SK-N-SH (cell line): ENCODE data around the gene EHMT2. TPM values are rescaled to one million over a fixed set of nuclear protein-coding genes. Genes with fewer than 3 reads are reported as not detected.

Experiments used
- CTCF ChIA-PET: fragments of 300-600, 350-600 bp; formaldehyde crosslinking; extraction: SDS; loops from one replicate; lab custom pipeline; 2021; lab: Yijun Ruan, JAX
- POLR2A ChIA-PET: fragments of 350-600 bp; sonication (Branson Sonifier 250); formaldehyde crosslinking; extraction: SDS; loops from one replicate; lab custom pipeline; 2020; ENCODE audit warnings: antibody characterized with exemption, inconsistent platforms; lab: Yijun Ruan, JAX
- DNase-seq: peaks from one replicate; pipeline ENCODE4 v3.0.0; 2012
- H2AFZ ChIP-seq: fragments of 200-600 bp; sonication (generic); 2 replicates; pipeline ENCODE4 v1.8.1; 2016; ENCODE audit warnings: antibody characterized with exemption, mild to moderate bottlenecking, low read depth
- H3F3A ChIP-seq: fragments of 200-600 bp; sonication (generic); replicated peaks from 2 replicates; pipeline ENCODE3; 2016; ENCODE audit warnings: antibody characterized with exemption, mild to moderate bottlenecking; ENCODE audit not compliant: insufficient read depth
- H3K27ac ChIP-seq, 2 experiments: fragments of 200-500 bp in 1 of 2; fragments of 200-600 bp in 1 of 2; sonication (Bioruptor generic) in 1 of 2; sonication (generic), shearing (Covaris generic) in 1 of 2; 2 replicates each; pipeline versions ENCODE4 v1.5.1 to v1.6.1; 2014 to 2016; ENCODE audit warnings: low read depth in 2 of 2, inconsistent platforms in 1 of 2, low read length in 1 of 2, mild to moderate bottlenecking in 1 of 2, mixed read lengths in 1 of 2
- H3K27me3 ChIP-seq: fragments of 200-600 bp; sonication (generic), shearing (Covaris generic); 2 replicates; pipeline ENCODE4 v1.6.1; 2016; ENCODE audit warnings: mixed run types; ENCODE audit not compliant: insufficient read depth
- H3K36me3 ChIP-seq, 2 experiments: fragments of 200-500 bp in 1 of 2; fragments of 200-600 bp in 1 of 2; sonication (Bioruptor generic) in 1 of 2; sonication (generic) in 1 of 2; replicated peaks in 1 of 2; 2 replicates each; pipeline versions ENCODE3 to v1.5.1; 2014 to 2016; ENCODE audit warnings: low read length in 1 of 2, mild to moderate bottlenecking in 1 of 2; ENCODE audit not compliant: insufficient read depth in 2 of 2, control insufficient read depth in 1 of 2
- H3K4me1 ChIP-seq, 2 experiments: fragments of 200-500 bp in 1 of 2; fragments of 200-600 bp in 1 of 2; sonication (Bioruptor generic) in 1 of 2; sonication (generic), shearing (Covaris generic) in 1 of 2; 2 replicates each; pipeline versions ENCODE4 v1.5.1 to v1.6.1; 2014 to 2016; ENCODE audit warnings: low read depth in 1 of 2, low read length in 1 of 2, mixed run types in 1 of 2; ENCODE audit not compliant: insufficient read depth in 2 of 2, control insufficient read depth in 1 of 2
- H3K4me2 ChIP-seq: fragments of 200-600 bp; sonication (generic), shearing (Covaris generic); 2 replicates; pipeline ENCODE4 v1.6.1; 2017; ENCODE audit warnings: mixed run types
- H3K4me3 ChIP-seq, 2 experiments: fragments of 200-500 bp in 1 of 2; fragments of 200-600 bp in 1 of 2; sonication (Bioruptor generic) in 1 of 2; sonication (generic), shearing (Covaris generic) in 1 of 2; 2 replicates each; pipeline versions ENCODE4 v1.5.1 to v1.8.1; 2014 to 2016; ENCODE audit warnings: low read depth in 2 of 2, inconsistent platforms in 1 of 2, low read length in 1 of 2, mild to moderate bottlenecking in 1 of 2, mixed read lengths in 1 of 2, moderate library complexity in 1 of 2
- H3K79me2 ChIP-seq: fragments of 200-600 bp; sonication (generic); 2 replicates; pipeline ENCODE4 v1.8.1; 2017; ENCODE audit warnings: mild to moderate bottlenecking; ENCODE audit not compliant: insufficient read depth
- H3K9ac ChIP-seq: fragments of 200-600 bp; sonication (generic); 2 replicates; pipeline ENCODE4 v1.6.1; 2017; ENCODE audit warnings: mixed run types
- H3K9me2 ChIP-seq: fragments of 200-600 bp; sonication (generic); 2 replicates; pipeline ENCODE4 v1.6.1; 2017; ENCODE audit warnings: mixed run types
- H3K9me3 ChIP-seq: fragments of 200-600 bp; sonication (generic); 2 replicates; pipeline ENCODE4 v1.6.1; 2017; ENCODE audit warnings: mixed run types, mild to moderate bottlenecking, moderate library complexity
- H4K20me1 ChIP-seq: fragments of 200-600 bp; sonication (generic); 2 replicates; pipeline ENCODE4 v1.6.1; 2017; ENCODE audit warnings: mild to moderate bottlenecking, mixed run types; ENCODE audit not compliant: insufficient read depth
- ELF1 ChIP-seq: IDR thresholded peaks from 2 replicates; pipeline ENCODE4 v1.4.0; 2012
- EP300 ChIP-seq, 2 experiments: IDR thresholded peaks; 2 replicates each; pipeline versions ENCODE4 v1.4.0 to v1.6.1; 2012; ENCODE audit warnings: borderline replicate concordance in 1 of 2, low read depth in 1 of 2, low read length in 1 of 2
- EZH2phosphoT487 ChIP-seq: fragments of 200-600 bp; sonication (generic); IDR thresholded peaks from 2 replicates; pipeline ENCODE4 v1.6.1; 2017; ENCODE audit warnings: low read depth, mixed run types, mild to moderate bottlenecking, antibody characterized with exemption, moderate library complexity, borderline replicate concordance
- GABPA ChIP-seq: IDR thresholded peaks from 2 replicates; pipeline ENCODE4 v1.4.0; 2012; ENCODE audit warnings: low read depth, mild to moderate bottlenecking
- GATA2 ChIP-seq: sonication (generic); formaldehyde crosslinking; IDR thresholded peaks from 2 replicates; pipeline ENCODE4 v1.5.0; 2020; ENCODE audit warnings: mild to moderate bottlenecking, missing genetic modification reagents
- JUND ChIP-seq: IDR thresholded peaks from 2 replicates; pipeline ENCODE4 v1.4.0; 2012
- MXI1 ChIP-seq: IDR thresholded peaks from 2 replicates; pipeline ENCODE4 v1.6.1; 2012; ENCODE audit warnings: mild to moderate bottlenecking, low read depth, low read length, improper control_type of control experiment
- NFIC ChIP-seq: IDR thresholded peaks from 2 replicates; pipeline ENCODE4 v1.4.0; 2012; ENCODE audit warnings: borderline replicate concordance
- NRF1 ChIP-seq: IDR thresholded peaks from 2 replicates; pipeline ENCODE4 v1.6.1; 2012; ENCODE audit warnings: low read depth, mild to moderate bottlenecking, low read length
- POLR2AphosphoS5 ChIP-seq: IDR thresholded peaks from 2 replicates; pipeline ENCODE4 v1.6.1; 2012; ENCODE audit warnings: low read depth, low read length
- SMC3 ChIP-seq: IDR thresholded peaks from 2 replicates; pipeline ENCODE4 v1.6.1; 2012; ENCODE audit warnings: low read depth, low read length, improper control_type of control experiment
- WGBS: methylation state at CpG from one replicate; pipeline ENCODE4 v1.1.6; 2017; ENCODE audit warnings: low lambda C conversion rate; 5-methylcytosine and 5-hydroxymethylcytosine counted together
- polyA plus RNA-seq, 3 experiments: library from polyadenylated mRNA; depleted of rRNA; stranded (reverse); fragments of >200 nt; gene quantifications; 2 replicates each; pipeline ENCODE4 v1.2.3, GENCODE V29; 2012
- TF ChIP-seq, protein P1 (sequence below): IDR thresholded peaks from 2 replicates; pipeline ENCODE4 v1.4.0; 2012; ENCODE audit warnings: low read depth, borderline replicate concordance
- TF ChIP-seq, protein P2 (sequence below): IDR thresholded peaks from 2 replicates; pipeline ENCODE4 v1.4.0; 2012; ENCODE audit warnings: low read depth, borderline replicate concordance
- TF ChIP-seq, protein P3 (sequence below): fragments of 150-350 bp; IDR thresholded peaks from 2 replicates; pipeline ENCODE4 v1.6.1; 2016; ENCODE audit warnings: mild to moderate bottlenecking, low read depth, low read length
- TF ChIP-seq, protein P4 (sequence below): IDR thresholded peaks from 2 replicates; pipeline ENCODE4 v1.4.0; 2012; ENCODE audit warnings: low read depth
- TF ChIP-seq, protein P5 (sequence below): fragments of 150-350 bp; IDR thresholded peaks from 2 replicates; pipeline ENCODE4 v1.6.1; 2017; ENCODE audit warnings: antibody characterized with exemption, low read length, low read depth, borderline replicate concordance
- TF ChIP-seq, protein P6 (sequence below): IDR thresholded peaks from 2 replicates; pipeline ENCODE4 v1.6.1; 2012; ENCODE audit warnings: mild to moderate bottlenecking, low read depth, low read length, moderate library complexity
- TF ChIP-seq, protein P7 (sequence below): fragments of 200-600 bp; sonication (generic); IDR thresholded peaks from 2 replicates; pipeline ENCODE4 v1.6.1; 2017; ENCODE audit warnings: antibody characterized with exemption, mild to moderate bottlenecking, moderate library complexity

EHMT2 gene
- polyA plus RNA-seq, 1 of the 3 experiments (the other 2 are of a cell fraction) = 72.0 TPM

DNA sequence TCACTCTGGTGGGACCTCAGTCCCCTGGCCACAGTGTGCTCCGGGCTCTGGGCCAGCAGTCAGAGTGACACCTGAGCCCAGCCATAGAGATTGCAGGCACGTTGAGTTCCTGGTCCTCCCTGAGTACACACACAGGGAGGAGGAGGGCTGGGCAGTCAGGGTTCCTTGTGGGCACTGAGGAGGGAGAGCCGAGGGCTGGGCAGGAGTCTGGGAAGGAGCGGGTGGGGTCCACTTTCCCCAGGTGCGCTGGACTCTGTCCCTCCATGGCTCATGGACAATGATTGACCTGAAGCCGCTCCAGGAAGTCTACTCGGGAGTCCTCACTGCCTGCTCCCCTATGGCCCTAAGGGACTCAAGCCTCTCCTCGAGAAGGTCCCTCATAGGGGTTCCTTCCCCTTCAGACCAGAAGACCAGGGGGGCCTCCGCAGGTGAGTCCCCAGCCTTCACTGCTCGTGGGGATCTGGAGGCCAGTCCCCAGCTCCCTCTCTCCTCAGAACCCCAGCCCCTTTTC is 19.8 kb downstream of the EHMT2 start:
- H3K36me3 ChIP-seq = peaks cover 0 to 25% of the 10 kb centered on the region in 2 experiments
- H3K4me1 ChIP-seq = no peaks in the 10 kb centered on the region
- DNase-seq = peak; percentile 20
- no peak overlapping the region for H3K4me3 ChIP-seq
- 72% methylated on average over 8 of the region's 10 CpGs for WGBS
- H3K4me2 ChIP-seq = no peak overlapping the region
- no peak overlapping the region for H2AFZ ChIP-seq
- no peaks in the 10 kb centered on the region for H3K9me2 ChIP-seq
- H3K9ac ChIP-seq = no peak overlapping the region
- no peaks in the 10 kb centered on the region for H3K27me3 ChIP-seq
- H3K9me3 ChIP-seq = no peaks in the 10 kb centered on the region
- no peak for TF ChIP-seq POLR2AphosphoS5
- TF ChIP-seq, protein P1, sequence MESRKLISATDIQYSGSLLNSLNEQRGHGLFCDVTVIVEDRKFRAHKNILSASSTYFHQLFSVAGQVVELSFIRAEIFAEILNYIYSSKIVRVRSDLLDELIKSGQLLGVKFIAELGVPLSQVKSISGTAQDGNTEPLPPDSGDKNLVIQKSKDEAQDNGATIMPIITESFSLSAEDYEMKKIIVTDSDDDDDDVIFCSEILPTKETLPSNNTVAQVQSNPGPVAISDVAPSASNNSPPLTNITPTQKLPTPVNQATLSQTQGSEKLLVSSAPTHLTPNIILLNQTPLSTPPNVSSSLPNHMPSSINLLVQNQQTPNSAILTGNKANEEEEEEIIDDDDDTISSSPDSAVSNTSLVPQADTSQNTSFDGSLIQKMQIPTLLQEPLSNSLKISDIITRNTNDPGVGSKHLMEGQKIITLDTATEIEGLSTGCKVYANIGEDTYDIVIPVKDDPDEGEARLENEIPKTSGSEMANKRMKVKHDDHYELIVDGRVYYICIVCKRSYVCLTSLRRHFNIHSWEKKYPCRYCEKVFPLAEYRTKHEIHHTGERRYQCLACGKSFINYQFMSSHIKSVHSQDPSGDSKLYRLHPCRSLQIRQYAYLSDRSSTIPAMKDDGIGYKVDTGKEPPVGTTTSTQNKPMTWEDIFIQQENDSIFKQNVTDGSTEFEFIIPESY = no peak
- TF ChIP-seq, protein P2, sequence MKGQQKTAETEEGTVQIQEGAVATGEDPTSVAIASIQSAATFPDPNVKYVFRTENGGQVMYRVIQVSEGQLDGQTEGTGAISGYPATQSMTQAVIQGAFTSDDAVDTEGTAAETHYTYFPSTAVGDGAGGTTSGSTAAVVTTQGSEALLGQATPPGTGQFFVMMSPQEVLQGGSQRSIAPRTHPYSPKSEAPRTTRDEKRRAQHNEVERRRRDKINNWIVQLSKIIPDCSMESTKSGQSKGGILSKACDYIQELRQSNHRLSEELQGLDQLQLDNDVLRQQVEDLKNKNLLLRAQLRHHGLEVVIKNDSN = no peak
- no peak for TF ChIP-seq NFIC
- TF ChIP-seq EP300 (IDR thresholded peaks at IDR 0.05; ENCODE audit: borderline replicate concordance in 1 of 2, low read depth in 1 of 2, low read length in 1 of 2) = no peak
- TF ChIP-seq, protein P3, sequence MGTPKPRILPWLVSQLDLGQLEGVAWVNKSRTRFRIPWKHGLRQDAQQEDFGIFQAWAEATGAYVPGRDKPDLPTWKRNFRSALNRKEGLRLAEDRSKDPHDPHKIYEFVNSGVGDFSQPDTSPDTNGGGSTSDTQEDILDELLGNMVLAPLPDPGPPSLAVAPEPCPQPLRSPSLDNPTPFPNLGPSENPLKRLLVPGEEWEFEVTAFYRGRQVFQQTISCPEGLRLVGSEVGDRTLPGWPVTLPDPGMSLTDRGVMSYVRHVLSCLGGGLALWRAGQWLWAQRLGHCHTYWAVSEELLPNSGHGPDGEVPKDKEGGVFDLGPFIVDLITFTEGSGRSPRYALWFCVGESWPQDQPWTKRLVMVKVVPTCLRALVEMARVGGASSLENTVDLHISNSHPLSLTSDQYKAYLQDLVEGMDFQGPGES = no peak
- no peak for TF ChIP-seq SMC3
- no peak for TF ChIP-seq ELF1
- TF ChIP-seq GABPA = no peak
- TF ChIP-seq, protein P4, sequence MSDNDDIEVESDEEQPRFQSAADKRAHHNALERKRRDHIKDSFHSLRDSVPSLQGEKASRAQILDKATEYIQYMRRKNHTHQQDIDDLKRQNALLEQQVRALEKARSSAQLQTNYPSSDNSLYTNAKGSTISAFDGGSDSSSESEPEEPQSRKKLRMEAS = no peak
- no peak for TF ChIP-seq JUND
- TF ChIP-seq, protein P5, sequence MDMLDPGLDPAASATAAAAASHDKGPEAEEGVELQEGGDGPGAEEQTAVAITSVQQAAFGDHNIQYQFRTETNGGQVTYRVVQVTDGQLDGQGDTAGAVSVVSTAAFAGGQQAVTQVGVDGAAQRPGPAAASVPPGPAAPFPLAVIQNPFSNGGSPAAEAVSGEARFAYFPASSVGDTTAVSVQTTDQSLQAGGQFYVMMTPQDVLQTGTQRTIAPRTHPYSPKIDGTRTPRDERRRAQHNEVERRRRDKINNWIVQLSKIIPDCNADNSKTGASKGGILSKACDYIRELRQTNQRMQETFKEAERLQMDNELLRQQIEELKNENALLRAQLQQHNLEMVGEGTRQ = no peak
- TF ChIP-seq GATA2 (CRISPR knock-in tag) = no peak
- TF ChIP-seq, protein P6, sequence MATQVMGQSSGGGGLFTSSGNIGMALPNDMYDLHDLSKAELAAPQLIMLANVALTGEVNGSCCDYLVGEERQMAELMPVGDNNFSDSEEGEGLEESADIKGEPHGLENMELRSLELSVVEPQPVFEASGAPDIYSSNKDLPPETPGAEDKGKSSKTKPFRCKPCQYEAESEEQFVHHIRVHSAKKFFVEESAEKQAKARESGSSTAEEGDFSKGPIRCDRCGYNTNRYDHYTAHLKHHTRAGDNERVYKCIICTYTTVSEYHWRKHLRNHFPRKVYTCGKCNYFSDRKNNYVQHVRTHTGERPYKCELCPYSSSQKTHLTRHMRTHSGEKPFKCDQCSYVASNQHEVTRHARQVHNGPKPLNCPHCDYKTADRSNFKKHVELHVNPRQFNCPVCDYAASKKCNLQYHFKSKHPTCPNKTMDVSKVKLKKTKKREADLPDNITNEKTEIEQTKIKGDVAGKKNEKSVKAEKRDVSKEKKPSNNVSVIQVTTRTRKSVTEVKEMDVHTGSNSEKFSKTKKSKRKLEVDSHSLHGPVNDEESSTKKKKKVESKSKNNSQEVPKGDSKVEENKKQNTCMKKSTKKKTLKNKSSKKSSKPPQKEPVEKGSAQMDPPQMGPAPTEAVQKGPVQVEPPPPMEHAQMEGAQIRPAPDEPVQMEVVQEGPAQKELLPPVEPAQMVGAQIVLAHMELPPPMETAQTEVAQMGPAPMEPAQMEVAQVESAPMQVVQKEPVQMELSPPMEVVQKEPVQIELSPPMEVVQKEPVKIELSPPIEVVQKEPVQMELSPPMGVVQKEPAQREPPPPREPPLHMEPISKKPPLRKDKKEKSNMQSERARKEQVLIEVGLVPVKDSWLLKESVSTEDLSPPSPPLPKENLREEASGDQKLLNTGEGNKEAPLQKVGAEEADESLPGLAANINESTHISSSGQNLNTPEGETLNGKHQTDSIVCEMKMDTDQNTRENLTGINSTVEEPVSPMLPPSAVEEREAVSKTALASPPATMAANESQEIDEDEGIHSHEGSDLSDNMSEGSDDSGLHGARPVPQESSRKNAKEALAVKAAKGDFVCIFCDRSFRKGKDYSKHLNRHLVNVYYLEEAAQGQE = no peak
- TF ChIP-seq NRF1 = no peak
- no peak for TF ChIP-seq EZH2phosphoT487
- TF ChIP-seq, protein P7, sequence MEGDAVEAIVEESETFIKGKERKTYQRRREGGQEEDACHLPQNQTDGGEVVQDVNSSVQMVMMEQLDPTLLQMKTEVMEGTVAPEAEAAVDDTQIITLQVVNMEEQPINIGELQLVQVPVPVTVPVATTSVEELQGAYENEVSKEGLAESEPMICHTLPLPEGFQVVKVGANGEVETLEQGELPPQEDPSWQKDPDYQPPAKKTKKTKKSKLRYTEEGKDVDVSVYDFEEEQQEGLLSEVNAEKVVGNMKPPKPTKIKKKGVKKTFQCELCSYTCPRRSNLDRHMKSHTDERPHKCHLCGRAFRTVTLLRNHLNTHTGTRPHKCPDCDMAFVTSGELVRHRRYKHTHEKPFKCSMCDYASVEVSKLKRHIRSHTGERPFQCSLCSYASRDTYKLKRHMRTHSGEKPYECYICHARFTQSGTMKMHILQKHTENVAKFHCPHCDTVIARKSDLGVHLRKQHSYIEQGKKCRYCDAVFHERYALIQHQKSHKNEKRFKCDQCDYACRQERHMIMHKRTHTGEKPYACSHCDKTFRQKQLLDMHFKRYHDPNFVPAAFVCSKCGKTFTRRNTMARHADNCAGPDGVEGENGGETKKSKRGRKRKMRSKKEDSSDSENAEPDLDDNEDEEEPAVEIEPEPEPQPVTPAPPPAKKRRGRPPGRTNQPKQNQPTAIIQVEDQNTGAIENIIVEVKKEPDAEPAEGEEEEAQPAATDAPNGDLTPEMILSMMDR = no peak
- no peak for TF ChIP-seq MXI1
- TF ChIP-seq, all 33 proteins: peak for 0
- peaks cover 5% of the 10 kb centered on the region for H3F3A ChIP-seq
- H3K79me2 ChIP-seq = no peaks in the 10 kb centered on the region
- ChIA-PET POLR2A (no interaction called here), CTCF (interaction anchor here (1.5 kb wide), 1 partner anchor 198 kb away, joined by 3 read pairs; no protein-coding TSS in a partner anchor)
- H4K20me1 ChIP-seq = no peaks in the 10 kb centered on the region
- no peak overlapping the region for H3K27ac ChIP-seq
